ENCODE results near the gene EGFL7.
"Not testable (repeated sequence)": the region's sequence is repeated elsewhere in the genome, so short reads cannot be mapped to it uniquely, and the experiment has no call there.

Gene EGFL7

DNA sequence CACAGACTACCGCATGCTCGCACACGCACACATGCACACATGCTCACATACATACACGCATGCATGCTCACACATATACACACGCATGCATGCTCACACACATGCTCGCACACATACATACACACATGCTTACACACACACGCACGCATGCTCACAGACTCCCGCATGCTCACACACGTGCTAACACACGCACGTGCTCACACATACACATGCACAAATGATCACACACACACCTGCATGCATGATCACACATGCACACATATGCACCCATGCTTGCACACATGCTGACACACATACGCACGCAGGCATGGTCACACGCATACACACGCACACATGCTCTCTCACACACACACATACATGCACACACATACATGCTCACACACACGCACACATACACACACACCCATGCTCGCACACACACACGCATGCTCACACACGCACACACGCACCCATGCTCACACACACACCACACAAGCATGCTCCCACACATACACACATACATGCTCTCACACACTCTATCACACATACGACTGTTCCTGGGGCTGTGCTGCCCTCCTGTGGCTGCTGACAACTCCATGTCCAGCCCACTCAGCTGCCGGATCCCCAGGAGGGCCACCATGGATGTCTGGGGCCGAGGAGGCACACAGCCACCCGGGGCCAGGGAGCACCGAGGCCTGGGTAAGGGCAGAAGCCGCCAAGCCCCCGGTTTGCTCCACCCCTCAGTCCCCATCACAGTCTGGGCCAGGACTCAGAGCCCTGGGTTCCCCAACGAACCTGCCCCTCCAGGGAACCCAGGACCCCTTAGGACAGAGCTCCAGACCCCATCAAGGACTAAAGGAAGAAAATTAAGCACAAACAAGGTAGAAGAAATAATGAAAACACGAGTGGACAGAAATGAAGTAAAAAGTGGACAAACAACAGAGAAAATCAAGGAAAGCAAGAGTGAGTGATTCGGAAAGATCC, 31.4 kb upstream of the EGFL7 start:
- Histone ChIP-seq H2BK120ac (ENCODE audit: low read depth, low read length) (no peak overlapping the region), H3K4me2 (ENCODE audit: low read length) (no peak overlapping the region), H3K23ac (ENCODE audit: low read length) (no peak overlapping the region), H3K79me1 (ENCODE audit: low read length) (no peaks in the 10 kb centered on the region), H4K8ac (ENCODE audit: low read depth, low read length) (no peak overlapping the region), H3K27ac (ENCODE audit: low read depth, low read length) (no peak overlapping the region), H3K4ac (ENCODE audit: low read depth, low read length) (no peak overlapping the region), H3K4me1 (ENCODE audit: control insufficient read depth, low read depth, low read length) (no peaks in the 10 kb centered on the region), H3K36me3 (ENCODE audit: control insufficient read depth, insufficient read depth, low read length) (no peaks in the 10 kb centered on the region), H4K5ac (ENCODE audit: low read length) (no peak overlapping the region), H3K4me3 (ENCODE audit: low read length) (no peak overlapping the region), H2AK5ac (ENCODE audit: low read length) (no peak overlapping the region), H2BK5ac (ENCODE audit: low read length) (no peak overlapping the region), H3K18ac (ENCODE audit: low read length) (no peak overlapping the region), H3K79me2 (ENCODE audit: control insufficient read depth, insufficient read depth, low read length) (no peaks in the 10 kb centered on the region), H3K56ac (ENCODE audit: low read length) (no peak overlapping the region), H3K27me3 (ENCODE audit: insufficient read depth, low read length, poor library complexity) (no peaks in the 10 kb centered on the region), H3K9ac (ENCODE audit: low read length) (no peak overlapping the region), H2BK15ac (replicated peaks; ENCODE audit: low read depth) (no peak overlapping the region)
- WGBS (ENCODE audit: extremely low coverage, insufficient coverage, low lambda C conversion rate), result no CpG with 5 or more reads among the region's 31 CpGs
- peak; percentile 80 for DNase-seq

DNA sequence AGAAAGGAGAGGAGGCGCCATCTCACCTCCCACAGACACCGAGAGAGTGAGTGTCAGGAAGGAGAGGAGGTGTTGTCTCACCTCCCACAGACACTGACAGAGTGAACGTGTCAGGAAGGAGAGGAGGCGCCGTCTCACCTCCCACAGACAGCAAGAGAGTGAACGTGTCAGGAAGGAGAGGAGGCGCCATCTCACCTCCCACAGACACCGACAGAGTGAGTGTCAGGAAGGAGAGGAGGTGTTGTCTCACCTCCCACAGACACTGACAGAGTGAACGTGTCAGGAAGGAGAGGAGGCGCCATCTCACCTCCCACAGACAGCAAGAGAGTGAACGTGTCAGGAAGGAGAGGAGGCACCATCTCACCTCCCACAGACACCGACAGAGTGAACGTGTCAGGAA, 30.6 kb upstream of the EGFL7 start:
- not testable (repeated sequence) for H4K5ac ChIP-seq (ENCODE audit: low read length); H3K27me3 ChIP-seq (ENCODE audit: insufficient read depth, low read length, poor library complexity); H3K36me3 ChIP-seq (ENCODE audit: control insufficient read depth, insufficient read depth, low read length); H3K27ac ChIP-seq (ENCODE audit: low read depth, low read length); H2BK120ac ChIP-seq (ENCODE audit: low read depth, low read length); DNase-seq; H2BK5ac ChIP-seq (ENCODE audit: low read length); H2AK5ac ChIP-seq (ENCODE audit: low read length); H3K4me3 ChIP-seq (ENCODE audit: low read length); H3K79me1 ChIP-seq (ENCODE audit: low read length); H3K79me2 ChIP-seq (ENCODE audit: control insufficient read depth, insufficient read depth, low read length); H3K9ac ChIP-seq (ENCODE audit: low read length); H3K23ac ChIP-seq (ENCODE audit: low read length); H3K4ac ChIP-seq (ENCODE audit: low read depth, low read length); H3K4me2 ChIP-seq (ENCODE audit: low read length); H3K18ac ChIP-seq (ENCODE audit: low read length); H3K56ac ChIP-seq (ENCODE audit: low read length); H3K4me1 ChIP-seq (ENCODE audit: control insufficient read depth, low read depth, low read length); H4K8ac ChIP-seq (ENCODE audit: low read depth, low read length); H2BK15ac ChIP-seq (replicated peaks; ENCODE audit: low read depth)
- WGBS (ENCODE audit: extremely low coverage, insufficient coverage, low lambda C conversion rate), result no CpG with 5 or more reads among the region's 13 CpGs

DNA sequence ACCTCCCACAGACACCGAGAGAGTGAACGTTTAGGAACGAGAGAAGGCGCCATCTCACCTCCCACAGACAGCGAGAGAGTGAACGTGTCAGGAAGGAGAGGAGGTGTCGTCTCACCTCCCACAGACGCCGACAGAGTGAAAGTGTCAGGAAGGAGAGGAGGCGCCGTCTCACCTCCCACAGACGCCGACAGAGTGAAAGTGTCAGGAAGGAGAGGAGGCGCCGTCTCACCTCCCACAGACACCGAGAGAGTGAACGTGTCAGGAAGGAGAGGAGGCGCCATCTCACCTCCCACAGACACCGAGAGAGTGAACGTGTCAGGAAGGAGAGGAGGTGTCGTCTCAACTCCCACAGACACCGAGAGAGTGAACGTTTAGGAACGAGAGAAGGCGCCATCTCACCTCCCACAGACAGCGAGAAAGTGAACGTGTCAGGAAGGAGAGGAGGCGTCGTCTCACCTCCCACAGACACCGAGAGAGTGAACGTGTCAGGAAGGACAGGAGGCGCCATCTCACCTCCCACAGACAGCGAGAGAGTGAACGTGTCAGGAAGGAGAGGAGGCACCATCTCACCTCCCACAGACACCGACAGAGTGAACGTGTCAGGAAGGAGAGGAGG, 30.1 kb upstream of the EGFL7 start:
- not testable (repeated sequence) for H3K36me3 ChIP-seq (ENCODE audit: control insufficient read depth, insufficient read depth, low read length); H3K4ac ChIP-seq (ENCODE audit: low read depth, low read length); H3K27ac ChIP-seq (ENCODE audit: low read depth, low read length); H3K4me3 ChIP-seq (ENCODE audit: low read length); H4K8ac ChIP-seq (ENCODE audit: low read depth, low read length); H3K9ac ChIP-seq (ENCODE audit: low read length); H3K23ac ChIP-seq (ENCODE audit: low read length); H3K27me3 ChIP-seq (ENCODE audit: insufficient read depth, low read length, poor library complexity); H2BK120ac ChIP-seq (ENCODE audit: low read depth, low read length); H3K4me1 ChIP-seq (ENCODE audit: control insufficient read depth, low read depth, low read length); H2BK15ac ChIP-seq (replicated peaks; ENCODE audit: low read depth); H2AK5ac ChIP-seq (ENCODE audit: low read length); H3K79me2 ChIP-seq (ENCODE audit: control insufficient read depth, insufficient read depth, low read length); DNase-seq; H3K18ac ChIP-seq (ENCODE audit: low read length); H4K5ac ChIP-seq (ENCODE audit: low read length); H3K56ac ChIP-seq (ENCODE audit: low read length); H3K79me1 ChIP-seq (ENCODE audit: low read length); H3K4me2 ChIP-seq (ENCODE audit: low read length); H2BK5ac ChIP-seq (ENCODE audit: low read length)
- WGBS (ENCODE audit: extremely low coverage, insufficient coverage, low lambda C conversion rate), result no CpG with 5 or more reads among the region's 36 CpGs

DNA sequence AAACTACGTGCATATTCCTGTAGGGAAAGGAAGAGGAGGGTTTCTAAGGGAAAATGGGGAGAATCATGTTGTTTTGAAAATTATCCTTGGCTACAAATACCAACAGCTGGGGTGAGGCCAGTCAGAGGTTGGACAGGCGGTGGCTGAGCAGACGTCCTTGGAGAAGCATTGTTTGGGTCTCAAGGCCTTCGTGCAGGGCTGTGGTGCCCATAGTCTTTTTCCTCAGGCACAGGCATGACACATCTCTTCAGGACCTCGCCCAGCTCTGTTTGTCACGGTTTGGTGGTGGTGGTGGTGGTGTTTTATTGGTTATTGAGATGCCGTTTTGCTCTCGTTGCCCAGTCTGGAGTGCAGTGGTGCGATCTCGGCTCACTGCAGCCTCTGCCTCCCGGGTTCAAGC, 27.8 kb upstream of the EGFL7 start:
- Histone ChIP-seq H3K79me1 (ENCODE audit: low read length) (no peaks in the 10 kb centered on the region), H4K5ac (ENCODE audit: low read length) (no peak overlapping the region), H3K4me1 (ENCODE audit: control insufficient read depth, low read depth, low read length) (no peaks in the 10 kb centered on the region), H2AK5ac (ENCODE audit: low read length) (no peak overlapping the region), H3K4ac (ENCODE audit: low read depth, low read length) (no peak overlapping the region), H2BK5ac (ENCODE audit: low read length) (no peak overlapping the region), H3K36me3 (ENCODE audit: control insufficient read depth, insufficient read depth, low read length) (no peaks in the 10 kb centered on the region), H3K9ac (ENCODE audit: low read length) (no peak overlapping the region), H3K4me2 (ENCODE audit: low read length) (no peak overlapping the region), H3K56ac (ENCODE audit: low read length) (no peak overlapping the region), H3K27ac (ENCODE audit: low read depth, low read length) (no peak overlapping the region), H2BK120ac (ENCODE audit: low read depth, low read length) (no peak overlapping the region), H4K8ac (ENCODE audit: low read depth, low read length) (no peak overlapping the region), H3K23ac (ENCODE audit: low read length) (no peak overlapping the region), H3K18ac (ENCODE audit: low read length) (no peak overlapping the region), H3K79me2 (ENCODE audit: control insufficient read depth, insufficient read depth, low read length) (no peaks in the 10 kb centered on the region), H3K4me3 (ENCODE audit: low read length) (no peak overlapping the region), H3K27me3 (ENCODE audit: insufficient read depth, low read length, poor library complexity) (no peaks in the 10 kb centered on the region), H2BK15ac (replicated peaks; ENCODE audit: low read depth) (no peak overlapping the region)
- WGBS (ENCODE audit: extremely low coverage, insufficient coverage, low lambda C conversion rate), result no CpG with 5 or more reads among the region's 11 CpGs
- no peak for DNase-seq

DNA sequence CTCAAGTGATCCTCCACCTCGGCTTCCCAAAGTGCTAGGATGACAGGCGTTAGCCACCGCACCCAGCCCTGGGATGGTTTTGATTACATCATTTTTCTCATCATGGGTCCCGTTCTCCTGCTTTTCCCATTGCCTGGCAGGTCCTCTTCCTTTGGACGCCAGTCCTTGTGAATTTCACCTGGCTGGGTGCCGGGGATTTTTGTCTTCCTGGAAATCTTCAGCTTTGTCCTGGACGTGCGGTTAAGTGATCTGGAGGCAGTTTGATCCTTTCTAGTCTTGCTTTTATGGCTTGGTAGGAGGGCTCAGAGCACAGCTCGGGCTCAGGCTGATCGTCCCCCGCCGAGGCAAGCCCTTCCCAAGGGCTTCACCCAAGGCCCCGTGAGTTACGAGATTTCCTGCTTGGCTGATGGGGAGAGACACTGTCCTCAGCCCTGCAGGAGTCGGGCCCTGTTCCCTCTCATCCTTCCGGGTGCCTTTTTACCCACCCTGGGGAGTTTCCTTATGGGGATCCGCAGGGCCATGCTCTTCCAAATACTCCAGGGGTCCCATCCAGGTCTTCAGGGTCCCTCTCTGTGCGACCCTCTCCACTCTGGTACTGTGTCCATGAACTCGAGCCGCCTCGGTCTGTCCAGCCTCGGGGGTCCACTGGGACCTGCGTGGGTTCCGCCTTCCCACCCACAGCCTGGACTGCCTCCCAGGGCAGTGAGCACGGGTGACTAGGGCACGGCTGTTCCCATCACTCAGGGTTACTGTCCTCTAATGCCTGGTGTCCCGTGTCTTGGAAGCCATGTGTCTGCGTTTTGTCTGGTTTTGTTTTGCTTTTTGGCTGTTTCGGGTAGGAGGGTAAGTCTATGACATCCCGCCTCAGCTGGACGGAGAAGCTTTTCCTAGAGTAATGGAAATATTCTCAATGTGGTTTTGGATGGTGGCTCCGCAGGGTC, 22.3 kb upstream of the EGFL7 start:
- DNase-seq, result no peak
- no peaks in the 10 kb centered on the region for H3K4me1 ChIP-seq (ENCODE audit: control insufficient read depth, low read depth, low read length)
- H2BK15ac ChIP-seq (replicated peaks; ENCODE audit: low read depth), result no peak overlapping the region
- H3K36me3 ChIP-seq (ENCODE audit: control insufficient read depth, insufficient read depth, low read length), result no peaks in the 10 kb centered on the region
- H3K27ac ChIP-seq (ENCODE audit: low read depth, low read length), result no peak overlapping the region
- no peak overlapping the region for H3K9ac ChIP-seq (ENCODE audit: low read length)
- no peaks in the 10 kb centered on the region for H3K27me3 ChIP-seq (ENCODE audit: insufficient read depth, low read length, poor library complexity)
- no peak overlapping the region for H3K4me2 ChIP-seq (ENCODE audit: low read length)
- no peak overlapping the region for H3K4ac ChIP-seq (ENCODE audit: low read depth, low read length)
- no CpG with 5 or more reads among the region's 32 CpGs for WGBS (ENCODE audit: extremely low coverage, insufficient coverage, low lambda C conversion rate)
- no peak overlapping the region for H3K23ac ChIP-seq (ENCODE audit: low read length)
- H3K4me3 ChIP-seq (ENCODE audit: low read length), result no peak overlapping the region
- no peak overlapping the region for H2AK5ac ChIP-seq (ENCODE audit: low read length)
- no peak overlapping the region for H2BK5ac ChIP-seq (ENCODE audit: low read length)
- H3K79me2 ChIP-seq (ENCODE audit: control insufficient read depth, insufficient read depth, low read length), result no peaks in the 10 kb centered on the region
- no peak overlapping the region for H3K56ac ChIP-seq (ENCODE audit: low read length)
- no peak overlapping the region for H4K5ac ChIP-seq (ENCODE audit: low read length)
- H2BK120ac ChIP-seq (ENCODE audit: low read depth, low read length), result no peak overlapping the region
- H3K79me1 ChIP-seq (ENCODE audit: low read length), result no peaks in the 10 kb centered on the region
- H4K8ac ChIP-seq (ENCODE audit: low read depth, low read length), result no peak overlapping the region
- no peak overlapping the region for H3K18ac ChIP-seq (ENCODE audit: low read length)

Measured in mesendoderm (in vitro differentiated cells).